ENCODE measurements around the gene CELF5.

GRCh38 chr19:3207461-3208242 lies 16.8 kb upstream of the CELF5 start:
- TF ChIP-seq POLR2AphosphoS5 (IDR thresholded peaks at IDR 0.05; ENCODE audit: low read depth, low read length) (no peak), POLR2A (IDR thresholded peaks at IDR 0.05; ENCODE audit: low read depth, low read length) (no peak), TAF1 (IDR thresholded peaks at IDR 0.05; ENCODE audit: borderline replicate concordance, low read depth, low read length) (no peak)
